Chondrocyte (in vitro differentiated cells): ENCODE measurements around the gene SLC66A2. TPM values are rescaled to one million over a fixed set of nuclear protein-coding genes. Genes with fewer than 3 reads are reported as not detected.
"Not testable (repeated sequence)": the region's sequence is repeated elsewhere in the genome, so short reads cannot be mapped to it uniquely, and the experiment has no call there.

Source experiments
- DNase-seq: peaks from one replicate; pipeline ENCODE4 v3.0.0; 2021; ENCODE audit warnings: mixed read lengths, low spot score
- H3K27ac Mint-ChIP-seq: one replicate; pipeline ENCODE4 v1.8.0; 2021; ENCODE audit warnings: mild to moderate bottlenecking, moderate library complexity, mixed read lengths; ENCODE audit not compliant: unreplicated experiment
- H3K27me3 Mint-ChIP-seq: 2 replicates; pipeline ENCODE4 v1.8.0; 2021; ENCODE audit warnings: low read depth, mixed read lengths
- H3K36me3 Mint-ChIP-seq: 2 replicates; pipeline ENCODE4 v1.8.0; 2021; ENCODE audit warnings: low read depth, mixed read lengths
- H3K4me1 Mint-ChIP-seq: 2 replicates; pipeline ENCODE4 v1.8.0; 2021; ENCODE audit warnings: low read depth, mild to moderate bottlenecking, mixed read lengths
- H3K4me3 Mint-ChIP-seq: one replicate; pipeline ENCODE4 v1.8.0; 2021; ENCODE audit warnings: mild to moderate bottlenecking, moderate library complexity, mixed read lengths; ENCODE audit not compliant: unreplicated experiment
- H3K9me3 Mint-ChIP-seq: 2 replicates; pipeline ENCODE4 v1.8.0; 2021; ENCODE audit warnings: low read depth, mixed read lengths
- CTCF ChIP-seq: fragments of 200-600 bp; sonication (generic); IDR thresholded peaks from 2 replicates; pipeline ENCODE4 v1.5.0; 2021; ENCODE audit warnings: antibody characterized with exemption, mild to moderate bottlenecking, moderate library complexity
- long read RNA-seq: library from polyadenylated mRNA; stranded (forward); transcript quantifications from one replicate; pipeline ENCODE4 v2.0.0, GENCODE V29; 2021
- total RNA-seq: library from RNA; stranded (reverse); gene quantifications from 3 replicates; pipeline ENCODE4 v1.2.1, GENCODE V29; 2021

SLC66A2 gene
- total RNA-seq = 27.6 to 32.1 TPM (median 29.1 TPM) in 3 replicates
- long read RNA-seq, transcript PQLC1-202 (5 exons, 2,475 nt) = major isoform, 15 of 42 reads
- long read RNA-seq, transcript PQLC1-203 (6 exons, 2,555 nt) = minor isoform, 8 of 42 reads
- long read RNA-seq, partial matches to known transcripts = 3 of 42 reads
- long read RNA-seq, other reads (novel, unspliced or antisense) = 14 of 42 reads

DNA sequence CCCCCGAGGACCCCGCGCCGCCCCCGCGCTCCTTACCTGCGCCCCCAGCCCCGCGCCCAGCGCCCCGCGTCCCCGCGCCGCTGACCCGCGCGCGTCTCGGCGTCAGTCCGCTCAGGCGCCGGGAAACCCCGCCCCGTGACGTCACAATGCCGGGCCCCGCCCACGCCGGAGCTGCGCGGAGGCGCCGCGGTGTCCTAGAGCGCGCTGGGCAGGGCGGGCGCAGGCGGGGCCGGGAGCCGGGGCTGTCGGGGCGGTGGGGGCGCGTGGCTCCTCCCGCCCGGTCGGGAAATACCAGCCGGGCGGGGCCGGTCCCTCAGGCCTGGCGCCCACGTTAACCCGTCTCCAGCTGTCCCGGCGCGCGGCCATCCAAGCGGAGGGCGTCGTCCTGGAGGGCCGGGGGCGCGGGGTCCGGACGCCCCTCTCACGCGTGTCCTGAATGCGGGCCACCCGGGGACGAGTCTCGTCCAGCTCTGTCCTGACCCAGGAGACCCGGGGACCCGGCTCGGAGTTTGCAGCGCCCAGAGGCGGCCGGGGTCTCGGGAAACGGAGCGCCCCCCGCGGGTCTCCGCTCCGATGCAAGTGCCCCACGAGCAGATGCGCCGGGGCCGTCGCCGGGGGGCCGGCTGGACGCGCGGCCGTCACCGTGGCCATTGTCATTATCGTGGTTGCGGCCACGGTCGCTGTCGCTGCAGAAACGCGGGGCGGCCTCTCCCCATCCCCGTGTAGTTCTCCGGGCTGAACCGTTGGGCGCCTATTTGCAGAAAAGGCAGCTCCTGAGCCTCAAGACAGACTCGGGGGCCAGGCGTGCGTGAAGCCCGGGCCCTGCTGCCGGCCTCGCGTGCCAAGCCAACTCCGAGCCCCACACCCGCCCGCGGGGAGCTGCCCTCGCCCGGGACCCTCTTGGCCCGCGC lies at the start of gene SLC66A2:
Gene SLC66A2, minus strand, starts transcription at position 109 of the 911 bp plus-strand sequence. CDS start 727 bp downstream, outside the sequence.
- H3K36me3 Mint-ChIP-seq = peaks cover 2% of the 10 kb centered on the region
- peak within 1 kb of the TSS; percentile 71 for H3K27ac Mint-ChIP-seq
- peak; percentile 94 for DNase-seq
- TF ChIP-seq CTCF = peak; percentile 52
- no peaks in the 10 kb centered on the region for H3K27me3 Mint-ChIP-seq
- H3K9me3 Mint-ChIP-seq = no peaks in the 10 kb centered on the region
- peaks cover 34% of the 10 kb centered on the region for H3K4me1 Mint-ChIP-seq
- peak within 1 kb of the TSS; percentile 82 for H3K4me3 Mint-ChIP-seq

- no peak for TF ChIP-seq CTCF
- H3K9me3 Mint-ChIP-seq = peaks cover 8% of the 10 kb centered on the region
- no peaks in the 10 kb centered on the region for H3K36me3 Mint-ChIP-seq
- no peaks in the 10 kb centered on the region for H3K27me3 Mint-ChIP-seq
- H3K4me3 Mint-ChIP-seq = no peak overlapping the region
- DNase-seq = no peak
- no peak overlapping the region for H3K27ac Mint-ChIP-seq
- peaks cover 6% of the 10 kb centered on the region for H3K4me1 Mint-ChIP-seq
Measured at GRCh38 chr18:80000877-80001276, 49.4 kb upstream of the SLC66A2 start.

- H3K27ac Mint-ChIP-seq, H3K4me1 Mint-ChIP-seq, DNase-seq, H3K36me3 Mint-ChIP-seq, H3K27me3 Mint-ChIP-seq, H3K4me3 Mint-ChIP-seq, H3K9me3 Mint-ChIP-seq: not testable (repeated sequence)
Measured at GRCh38 chr18:79999701-80000100, 48.2 kb upstream of the SLC66A2 start.

GRCh38 chr18:79991494-79991893 lies 40.0 kb upstream of the SLC66A2 start:
- Mint-ChIP-seq H3K4me1 (peaks cover 17% of the 10 kb centered on the region), H3K27ac (no peak overlapping the region), H3K4me3 (no peak overlapping the region), H3K36me3 (no peaks in the 10 kb centered on the region), H3K27me3 (no peaks in the 10 kb centered on the region), H3K9me3 (no peaks in the 10 kb centered on the region)
- no peak for DNase-seq
- no peak for TF ChIP-seq CTCF

DNA sequence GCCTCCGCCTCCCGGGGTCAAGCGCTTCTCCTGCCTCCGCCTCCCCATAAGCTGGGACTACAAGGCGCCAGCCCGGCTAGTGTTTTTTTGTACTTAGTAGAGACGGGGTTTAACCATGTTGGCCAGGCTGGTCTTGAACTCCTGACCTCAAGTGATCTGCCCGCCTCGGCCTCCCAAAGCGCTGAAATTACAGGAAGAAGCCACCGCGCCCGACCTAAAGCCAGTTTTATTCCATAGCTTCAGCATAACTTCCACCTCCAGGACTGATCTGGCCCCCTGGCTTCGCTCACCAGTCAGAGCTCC lies 37.7 kb upstream of the SLC66A2 start:
- no peak for TF ChIP-seq CTCF
- peaks cover 31% of the 10 kb centered on the region for H3K4me1 Mint-ChIP-seq
- peaks cover 5% of the 10 kb centered on the region for H3K36me3 Mint-ChIP-seq
- H3K4me3 Mint-ChIP-seq = peak overlapping the region; percentile 88
- H3K9me3 Mint-ChIP-seq = no peaks in the 10 kb centered on the region
- peak overlapping the region; percentile 99 for H3K27ac Mint-ChIP-seq
- no peak for DNase-seq
- H3K27me3 Mint-ChIP-seq = no peaks in the 10 kb centered on the region
